OCI-LY3 (cell line): ENCODE measurements around the gene SNTG2.

Experiments used
- H2AFZ ChIP-seq: fragments of 200-600, 300-600 bp; shearing (Covaris generic); 2 replicates; pipeline ENCODE4 v1.6.0; 2014; ENCODE audit warnings: antibody characterized with exemption, low read depth, low read length
- H3K27ac ChIP-seq: fragments of 200-600, 300-600 bp; sonication (generic); 2 replicates; pipeline ENCODE4 v1.5.1; 2014; ENCODE audit warnings: mild to moderate bottlenecking, low read length, moderate library complexity, mixed read lengths
- H3K27me3 ChIP-seq: fragments of 200-600, 300-600 bp; sonication (generic); 2 replicates; pipeline ENCODE4 v1.6.1; 2014; ENCODE audit warnings: low read depth, low read length, mixed read lengths
- H3K36me3 ChIP-seq: fragments of 200-600, 300-600 bp; sonication (generic); replicated peaks from 2 replicates; pipeline ENCODE3; 2014; ENCODE audit warnings: low read depth, low read length, mixed read lengths
- H3K4me1 ChIP-seq: fragments of 300-600, 200-600 bp; sonication (generic); 2 replicates; pipeline ENCODE4 v1.6.1; 2014; ENCODE audit warnings: low read length, mixed read lengths
- H3K4me2 ChIP-seq: fragments of 200-600, 300-600 bp; sonication (generic); 2 replicates; pipeline ENCODE4 v1.6.1; 2014; ENCODE audit warnings: low read length, mixed read lengths
- H3K4me3 ChIP-seq: fragments of 300-600, 200-600 bp; sonication (generic); 2 replicates; pipeline ENCODE4 v1.5.1; 2014; ENCODE audit warnings: antibody characterized with exemption, mild to moderate bottlenecking, low read length, moderate library complexity
- H3K79me2 ChIP-seq: fragments of 300-600, 200-600 bp; shearing (Covaris generic); 2 replicates; pipeline ENCODE4 v1.6.1; 2014; ENCODE audit warnings: mild to moderate bottlenecking, low read length, mixed read lengths
- H3K9ac ChIP-seq: fragments of 300-600, 200-600 bp; shearing (Covaris generic); 2 replicates; pipeline ENCODE4 v1.6.0; 2014; ENCODE audit warnings: mild to moderate bottlenecking, low read length, moderate library complexity
- H3K9me3 ChIP-seq: fragments of 200-600, 300-600 bp; shearing (Covaris generic); 2 replicates; pipeline ENCODE4 v1.6.1; 2014; ENCODE audit warnings: low read length, mixed read lengths; ENCODE audit not compliant: insufficient read depth
- H4K20me1 ChIP-seq: fragments of 200-600, 300-600 bp; sonication (generic); 2 replicates; pipeline ENCODE4 v1.6.1; 2016; ENCODE audit warnings: low read length, mixed read lengths; ENCODE audit not compliant: insufficient read depth
- CTCF ChIP-seq: fragments of 200-600, 300-600 bp; sonication (generic); IDR thresholded peaks from 2 replicates; pipeline ENCODE4 v1.5.1; 2014; ENCODE audit warnings: antibody characterized with exemption, low read length, low read depth
- EZH2phosphoT487 ChIP-seq: fragments of 200-600 bp; shearing (Covaris generic); IDR thresholded peaks from 2 replicates; pipeline ENCODE4 v1.6.1; 2018; ENCODE audit warnings: antibody characterized with exemption, mixed run types, low read depth

SNTG2 gene

GRCh38 chr2:1219901-1220573 lies 269.4 kb downstream of the SNTG2 start:
- no peaks in the 10 kb centered on the region for H3K4me1 ChIP-seq
- H2AFZ ChIP-seq = no peak overlapping the region
- no peaks in the 10 kb centered on the region for H3K79me2 ChIP-seq
- no peaks in the 10 kb centered on the region for H3K36me3 ChIP-seq
- no peaks in the 10 kb centered on the region for H3K27me3 ChIP-seq
- H3K27ac ChIP-seq = no peak overlapping the region
- no peak overlapping the region for H3K4me2 ChIP-seq
- H3K4me3 ChIP-seq = no peak overlapping the region
- H4K20me1 ChIP-seq = no peaks in the 10 kb centered on the region
- no peak for TF ChIP-seq EZH2phosphoT487
- no peak for TF ChIP-seq CTCF
- no peaks in the 10 kb centered on the region for H3K9me3 ChIP-seq
- H3K9ac ChIP-seq = no peak overlapping the region

- TF ChIP-seq EZH2phosphoT487 = no peak
- TF ChIP-seq CTCF = no peak
- H3K27me3 ChIP-seq = no peaks in the 10 kb centered on the region
Measured at GRCh38 chr2:1222056-1222455, 271.4 kb downstream of the SNTG2 start.

GRCh38 chr2:1223791-1224190 lies 273.1 kb downstream of the SNTG2 start:
- no peak overlapping the region for H3K4me3 ChIP-seq
- no peak overlapping the region for H3K4me2 ChIP-seq
- no peaks in the 10 kb centered on the region for H3K9me3 ChIP-seq
- no peaks in the 10 kb centered on the region for H3K79me2 ChIP-seq
- no peaks in the 10 kb centered on the region for H3K36me3 ChIP-seq
- no peaks in the 10 kb centered on the region for H3K4me1 ChIP-seq
- no peak overlapping the region for H2AFZ ChIP-seq
- no peaks in the 10 kb centered on the region for H4K20me1 ChIP-seq
- H3K27ac ChIP-seq = no peak overlapping the region
- TF ChIP-seq EZH2phosphoT487 = no peak
- no peak for TF ChIP-seq CTCF
- no peaks in the 10 kb centered on the region for H3K27me3 ChIP-seq
- H3K9ac ChIP-seq = no peak overlapping the region

More at GRCh38 chr2:1222056-1222455, 271.4 kb downstream of the SNTG2 start:
- Histone ChIP-seq H2AFZ (no peak overlapping the region), H3K4me2 (no peak overlapping the region), H3K36me3 (no peaks in the 10 kb centered on the region), H3K4me3 (no peak overlapping the region), H3K9ac (no peak overlapping the region), H3K79me2 (no peaks in the 10 kb centered on the region), H3K4me1 (no peaks in the 10 kb centered on the region), H4K20me1 (no peaks in the 10 kb centered on the region), H3K27ac (no peak overlapping the region), H3K9me3 (no peaks in the 10 kb centered on the region)

- Histone ChIP-seq H3K36me3 (no peaks in the 10 kb centered on the region), H4K20me1 (no peaks in the 10 kb centered on the region), H3K9ac (no peak overlapping the region), H3K27me3 (no peaks in the 10 kb centered on the region), H3K4me2 (no peak overlapping the region), H3K27ac (no peak overlapping the region), H2AFZ (no peak overlapping the region), H3K79me2 (no peaks in the 10 kb centered on the region), H3K4me3 (no peak overlapping the region), H3K9me3 (no peaks in the 10 kb centered on the region), H3K4me1 (no peaks in the 10 kb centered on the region)
- TF ChIP-seq EZH2phosphoT487 = no peak
- TF ChIP-seq CTCF = no peak
Measured at GRCh38 chr2:1224901-1225300, 274.3 kb downstream of the SNTG2 start.
